Fibroblast of skin of left quadriceps (primary cell): ENCODE measurements around the gene TRIM46.
"Not testable (repeated sequence)": the region's sequence is repeated elsewhere in the genome, so short reads cannot be mapped to it uniquely, and the experiment has no call there.

Source experiments
- DNase-seq, 2 experiments: peaks; one replicate each; pipeline ENCODE4 v3.0.0-alpha.2; 2013; ENCODE audit warnings: low read depth in 2 of 2

TRIM46 gene

GRCh38 chr1:155139895-155140629, 33.6 kb upstream of the TRIM46 start, which contains the start of gene DPM3:
TSS of gene DPM3 (minus strand) at chr1:155140531. CDS start at chr1:155140240, 291 bp downstream.
- peak; percentile 29 to 33 for DNase-seq

DNA sequence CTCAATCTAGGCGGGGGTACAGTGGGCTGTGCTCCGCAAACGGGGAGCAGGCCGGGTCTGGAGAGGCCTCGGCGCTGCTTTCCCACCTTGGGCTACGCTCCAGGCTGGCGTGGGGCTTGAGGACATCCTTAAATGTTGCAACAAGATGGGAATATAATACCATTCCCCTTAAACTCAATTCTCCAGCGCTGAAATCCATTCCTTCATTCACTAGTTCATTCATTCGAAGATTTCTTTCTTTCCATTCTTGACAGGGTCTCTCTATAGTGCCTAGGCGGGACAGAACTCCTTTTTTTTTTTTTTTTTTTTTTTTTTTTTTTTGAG, 33.1 kb upstream of the TRIM46 start:
- DNase-seq, result no peak

- no peak for DNase-seq
Observed at GRCh38 chr1:155141749-155142148, 31.9 kb upstream of the TRIM46 start.

DNA sequence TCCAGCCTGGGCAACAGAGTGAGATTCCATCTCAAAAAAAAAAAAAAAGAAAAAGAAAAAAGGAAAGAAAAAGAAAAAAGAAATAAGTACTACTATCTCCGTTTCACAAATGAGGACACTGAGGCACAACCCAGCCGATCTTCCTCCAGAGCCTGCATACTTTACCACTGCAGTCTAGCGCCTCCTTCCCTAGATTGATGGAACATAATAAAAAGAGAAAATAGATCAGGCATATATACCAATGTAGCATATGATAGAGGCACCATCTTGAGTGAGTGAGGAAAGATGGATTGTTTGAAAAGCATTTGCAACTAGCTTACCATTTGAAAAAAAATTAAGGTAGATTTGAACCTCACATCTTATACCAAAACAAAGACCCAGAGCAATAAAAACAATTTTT, 28.2 kb upstream of the TRIM46 start:
- DNase-seq, result no peak

- not testable (repeated sequence) for DNase-seq
Observed at GRCh38 chr1:155155996-155156643, 17.5 kb upstream of the TRIM46 start.

- DNase-seq, result no peak
Observed at GRCh38 chr1:155158991-155159390, 14.7 kb upstream of the TRIM46 start.

DNA sequence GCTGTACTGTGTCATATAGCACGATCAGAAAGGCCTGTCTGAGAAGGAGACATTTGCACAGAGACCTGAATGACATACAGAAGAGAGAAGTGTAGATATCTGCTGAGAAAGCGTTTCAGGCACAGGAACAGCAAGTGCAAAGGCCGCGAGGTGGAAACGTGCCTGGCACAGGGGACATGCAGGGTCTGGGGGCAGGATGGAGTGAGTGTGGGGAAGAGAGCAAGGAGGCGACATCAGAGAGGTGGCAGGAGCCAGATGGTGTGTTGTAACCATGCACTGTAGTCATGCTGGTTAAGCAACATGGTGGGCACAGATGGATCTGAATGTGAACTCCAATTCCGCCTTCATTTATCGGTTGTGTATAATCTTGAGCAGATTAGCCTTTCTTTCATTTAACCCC, 13.5 kb upstream of the TRIM46 start:
- no peak for DNase-seq

- not testable (repeated sequence) for DNase-seq
Observed at GRCh38 chr1:155162631-155163030, 11.0 kb upstream of the TRIM46 start.

- not testable (repeated sequence) for DNase-seq
Observed at GRCh38 chr1:155163785-155164184, 9.9 kb upstream of the TRIM46 start.

DNA sequence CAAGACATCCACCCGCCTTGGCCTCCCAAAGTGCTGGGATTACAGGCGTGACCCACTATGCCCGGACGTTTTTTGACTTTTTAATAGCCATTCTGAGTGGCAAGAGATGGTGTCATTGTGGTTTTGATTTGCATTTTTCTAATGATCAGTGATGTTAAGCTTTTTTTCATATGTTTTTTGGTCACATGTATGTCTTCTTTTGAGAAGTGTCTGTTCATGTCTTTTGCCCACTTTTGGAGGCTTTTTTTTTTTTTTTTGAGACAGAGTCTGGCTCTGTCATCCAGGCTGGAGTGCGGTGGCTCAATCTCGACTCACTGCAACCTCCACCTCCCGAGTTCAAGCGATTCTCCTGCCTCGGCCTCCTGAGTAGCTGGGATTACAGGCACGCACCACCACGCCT, 9.0 kb upstream of the TRIM46 start:
- DNase-seq, result not testable (repeated sequence)

- DNase-seq, result no peak
Observed at GRCh38 chr1:155166051-155166470, 7.6 kb upstream of the TRIM46 start.

DNA sequence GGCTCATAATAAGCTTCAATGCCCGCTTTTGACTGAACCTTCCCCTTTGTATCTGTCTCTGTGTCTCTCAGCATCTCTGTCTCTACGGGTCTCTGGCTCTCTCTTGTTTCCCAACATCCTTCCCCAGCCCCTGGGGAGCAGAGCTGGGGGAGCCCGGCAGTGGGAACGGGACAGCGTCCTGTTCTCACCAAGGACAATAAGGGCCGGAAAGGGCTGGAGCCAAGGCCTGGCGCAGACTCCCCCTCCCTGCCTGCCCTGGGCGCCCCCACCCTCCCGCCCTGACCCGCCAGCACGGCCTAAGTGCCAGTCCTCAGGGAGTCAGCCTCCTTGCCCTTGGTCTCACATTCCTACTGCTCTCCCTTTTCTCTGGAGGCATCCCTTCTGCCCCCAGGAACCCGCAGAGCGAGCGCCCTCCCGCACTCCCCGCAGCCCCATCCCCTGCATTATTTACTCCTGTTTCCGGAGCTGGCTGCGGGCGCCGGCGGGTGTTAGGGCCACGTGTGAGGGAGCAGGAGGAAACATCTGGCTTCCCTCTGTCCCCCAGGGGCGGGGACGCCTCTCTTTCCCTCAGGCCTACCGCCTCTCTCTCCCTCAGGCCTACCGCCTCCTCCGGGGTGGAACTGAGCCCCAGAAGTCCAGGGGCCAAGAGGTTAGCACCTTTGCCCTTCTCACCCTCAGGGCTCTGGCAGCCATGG, 7.0 kb upstream of the TRIM46 start:
- no peak for DNase-seq

DNA sequence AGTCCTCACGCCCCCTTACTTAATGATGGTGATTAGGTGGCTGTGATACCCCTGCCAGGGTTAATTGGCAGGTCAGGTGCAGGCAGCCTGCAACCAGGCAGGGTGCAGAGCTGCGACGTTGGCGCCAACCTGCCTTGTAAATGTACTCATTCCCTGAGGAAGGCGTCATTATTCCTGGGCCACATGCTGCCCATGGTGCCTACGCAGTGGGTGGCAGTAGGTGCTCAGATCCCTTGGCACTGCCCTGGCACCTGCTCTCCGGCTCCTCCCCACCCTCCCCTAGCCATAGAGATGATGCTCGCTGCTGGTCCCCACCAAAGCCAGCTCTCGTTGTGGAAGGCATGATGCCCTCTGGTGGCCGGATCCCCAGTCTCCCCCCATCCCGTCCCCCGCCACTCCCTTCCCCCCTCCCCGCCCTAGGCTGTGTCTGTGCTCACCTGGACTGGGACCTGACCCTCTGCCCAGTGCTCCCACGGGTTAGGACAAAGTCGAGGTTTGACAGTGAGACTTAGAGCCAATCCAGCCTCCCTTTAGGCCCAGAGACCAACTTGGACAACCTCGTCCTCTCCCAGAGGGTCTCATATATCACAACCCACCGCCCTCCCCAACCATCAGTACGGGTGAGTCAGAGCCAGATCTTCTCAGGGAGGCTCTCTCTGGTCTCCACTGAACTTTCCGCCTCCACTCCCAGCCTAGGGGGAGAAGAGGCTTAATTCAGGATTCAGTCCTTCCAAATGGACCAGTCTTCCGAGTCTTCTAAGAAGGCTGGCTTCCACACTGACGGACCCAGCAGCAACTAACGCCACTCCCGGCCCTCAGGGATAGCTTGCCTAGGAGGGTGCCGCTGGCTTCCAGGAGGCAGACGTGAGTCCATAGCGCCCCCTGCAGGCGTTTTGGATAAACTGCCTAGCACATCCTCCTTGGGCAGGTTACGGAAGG, 6.2 kb upstream of the TRIM46 start:
- peak; percentile 47 to 48 for DNase-seq

- DNase-seq, result not testable (repeated sequence)
Observed at GRCh38 chr1:155168105-155168445, 5.6 kb upstream of the TRIM46 start.

DNA sequence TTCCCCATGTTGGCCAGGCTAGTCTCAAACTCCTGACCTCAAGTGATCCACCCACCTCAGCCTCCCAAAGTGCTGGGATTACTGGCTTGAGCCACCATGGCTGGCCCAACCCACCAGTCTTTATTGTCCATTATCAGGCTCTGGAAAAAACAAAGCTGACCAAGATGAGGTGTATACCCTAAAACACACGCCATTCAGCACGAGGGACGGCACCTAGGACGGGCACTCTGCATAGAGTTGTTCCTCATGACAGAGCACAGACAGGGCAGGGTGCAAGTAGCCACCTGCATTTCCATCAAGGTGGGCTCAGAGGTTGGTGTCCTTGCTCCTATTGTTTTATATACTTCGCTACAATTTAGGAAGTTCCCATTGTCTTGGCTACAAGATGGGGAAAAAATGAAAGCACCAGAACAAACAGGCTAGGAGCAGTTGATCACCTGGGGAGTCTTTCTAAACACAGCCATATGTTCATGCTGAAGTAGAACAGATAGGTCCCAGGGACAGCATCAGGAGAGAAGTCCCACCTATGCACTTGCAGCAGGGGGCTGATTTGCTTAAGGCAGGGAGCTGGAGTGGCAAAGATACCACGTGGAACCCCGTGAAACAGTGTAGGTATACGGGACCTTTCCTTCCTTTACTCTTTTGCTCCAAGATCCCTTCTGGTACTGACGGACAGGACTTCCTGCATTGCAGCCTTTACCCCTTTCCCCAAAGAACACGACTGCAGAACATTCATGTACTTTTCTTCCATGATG, 5.0 kb upstream of the TRIM46 start:
- no peak for DNase-seq

- no peak for DNase-seq
Observed at GRCh38 chr1:155169541-155169940, 4.1 kb upstream of the TRIM46 start.

DNA sequence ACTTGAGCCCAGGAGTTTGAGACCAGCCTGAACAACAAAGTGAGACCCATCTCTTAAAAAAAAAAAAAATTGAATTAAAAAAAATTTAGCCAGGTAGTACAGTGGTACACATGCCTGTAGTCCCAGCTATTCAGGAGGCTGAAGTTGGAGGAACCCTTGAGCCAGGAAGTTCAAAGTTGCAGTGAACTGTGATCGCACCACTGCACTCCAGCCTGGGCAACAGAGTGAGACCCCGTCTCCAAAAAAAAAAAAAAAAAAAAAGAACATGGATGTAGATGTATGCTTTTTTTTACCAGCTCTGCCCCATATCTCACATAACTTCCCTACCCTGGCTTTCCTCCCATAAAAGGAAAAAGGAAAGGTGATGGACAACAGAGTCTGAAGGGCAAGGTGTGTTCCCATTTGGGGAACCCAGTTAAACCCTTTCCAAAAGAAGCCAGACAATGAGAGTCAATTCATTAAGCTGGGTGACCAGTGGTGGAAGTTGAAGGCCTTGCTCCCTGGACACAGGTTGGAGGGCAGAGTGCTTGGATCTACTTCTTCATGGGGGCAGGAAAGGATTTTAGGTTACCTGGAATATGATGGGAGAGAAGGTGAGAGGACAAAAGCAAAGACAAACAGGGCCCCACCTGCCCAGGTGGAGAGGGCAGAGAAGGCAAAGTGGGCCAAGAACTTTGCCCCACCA, 3.4 kb upstream of the TRIM46 start:
- DNase-seq, result no peak

DNA sequence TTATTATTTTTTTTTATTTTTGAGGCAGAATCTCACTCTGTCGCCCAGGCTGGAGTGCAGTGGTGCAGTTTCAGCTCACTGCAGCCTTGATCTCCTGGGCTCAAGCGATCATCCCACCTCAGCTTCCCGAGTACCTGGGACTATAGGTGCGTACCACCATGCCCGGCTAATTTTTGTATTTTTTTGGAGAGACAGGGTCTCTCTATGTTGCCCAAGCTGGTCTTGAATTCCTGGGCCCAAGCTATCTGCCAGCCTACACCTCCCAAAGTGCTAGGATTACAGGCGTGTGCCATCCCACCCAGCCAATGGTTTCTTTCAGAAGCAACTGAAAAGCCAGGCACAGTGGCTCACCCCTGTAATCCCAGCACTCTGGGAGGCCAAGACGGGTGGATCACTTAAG, 2.8 kb upstream of the TRIM46 start:
- no peak for DNase-seq

- DNase-seq, result no peak
Observed at GRCh38 chr1:155171836-155172731, 1.6 kb upstream of the TRIM46 start.
